HG03066 (cell line): Measurements from ENCODE around the gene MED20.

ENCODE experiments used
- ATAC-seq: cut with Tn5 transposase; IDR thresholded peaks from one replicate; pipeline ENCODE4 v1.9.1; 2021; ENCODE audit warnings: low read depth; ENCODE audit not compliant: unreplicated experiment

Gene MED20

DNA sequence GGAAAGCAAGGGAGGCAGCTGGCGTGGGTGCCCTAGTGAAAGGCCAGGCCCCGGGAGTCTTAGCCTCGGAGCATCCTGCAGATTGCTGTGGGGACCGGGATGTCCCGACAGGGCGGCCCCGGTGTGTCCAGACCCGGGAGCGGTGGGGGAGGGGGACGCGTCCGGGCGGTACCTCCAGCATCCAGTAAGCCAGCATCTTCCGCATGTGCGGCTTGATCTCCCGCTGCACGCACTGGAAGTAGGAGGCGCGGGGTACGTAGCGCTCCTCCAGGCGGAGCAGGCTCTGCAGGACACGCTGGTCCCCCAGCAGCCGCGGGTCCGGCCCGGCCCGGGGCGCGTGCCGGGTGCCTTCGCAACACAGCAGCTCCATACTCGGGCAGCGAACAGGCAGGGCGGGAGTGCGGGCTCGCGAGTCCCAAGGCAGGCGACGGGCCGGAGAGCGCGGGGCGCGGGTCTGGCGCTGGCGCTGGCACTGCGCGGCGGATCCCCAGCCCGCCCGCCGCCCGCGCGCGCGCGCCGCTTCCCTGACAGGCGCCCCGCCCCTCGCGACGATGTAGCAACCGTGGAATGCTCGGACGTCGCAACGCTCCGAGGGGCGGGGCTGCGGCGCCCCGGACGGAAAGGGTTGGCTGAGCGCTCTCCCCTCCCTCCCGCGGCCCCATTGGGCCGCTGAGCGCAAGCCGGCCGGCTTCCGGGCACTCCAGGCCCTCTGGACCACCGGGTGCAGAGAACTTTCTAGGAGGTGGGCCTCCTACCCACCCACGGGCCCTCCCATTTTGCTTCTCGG lies 20.5 kb upstream of the MED20 start, which contains the start of gene CCND3:
Gene CCND3, minus strand, starts transcription at position 529 of the 787 bp plus-strand sequence. Its CDS starts 159 bp downstream, at position 370.
- ATAC-seq, result peak; percentile 74

DNA sequence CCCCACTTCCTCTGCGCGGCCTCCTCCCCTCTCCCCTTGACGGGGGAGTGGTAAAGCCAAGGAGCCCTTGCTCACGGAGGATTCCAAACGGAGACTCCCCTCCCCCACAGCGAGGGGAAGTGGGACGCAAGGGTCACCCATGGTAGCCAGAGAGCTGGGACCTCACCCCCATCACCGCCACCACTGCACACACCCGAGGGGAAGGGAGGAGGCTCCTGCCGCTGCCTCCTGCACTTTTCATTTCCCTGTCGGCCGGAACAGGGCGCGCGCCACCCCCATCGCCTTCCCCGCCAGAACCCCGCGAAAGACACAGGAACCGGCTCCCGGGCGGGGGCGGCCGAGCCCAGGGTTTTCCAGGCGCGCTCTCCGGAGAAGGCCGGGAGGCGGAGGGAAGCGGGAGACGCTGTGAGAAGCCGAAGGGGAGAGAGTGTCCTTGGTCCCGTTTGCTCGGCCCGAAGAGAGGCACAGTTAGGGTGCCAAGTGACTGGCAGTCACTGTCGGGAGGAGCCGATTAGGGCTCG lies 19.9 kb upstream of the MED20 start:
- no peak for ATAC-seq

DNA sequence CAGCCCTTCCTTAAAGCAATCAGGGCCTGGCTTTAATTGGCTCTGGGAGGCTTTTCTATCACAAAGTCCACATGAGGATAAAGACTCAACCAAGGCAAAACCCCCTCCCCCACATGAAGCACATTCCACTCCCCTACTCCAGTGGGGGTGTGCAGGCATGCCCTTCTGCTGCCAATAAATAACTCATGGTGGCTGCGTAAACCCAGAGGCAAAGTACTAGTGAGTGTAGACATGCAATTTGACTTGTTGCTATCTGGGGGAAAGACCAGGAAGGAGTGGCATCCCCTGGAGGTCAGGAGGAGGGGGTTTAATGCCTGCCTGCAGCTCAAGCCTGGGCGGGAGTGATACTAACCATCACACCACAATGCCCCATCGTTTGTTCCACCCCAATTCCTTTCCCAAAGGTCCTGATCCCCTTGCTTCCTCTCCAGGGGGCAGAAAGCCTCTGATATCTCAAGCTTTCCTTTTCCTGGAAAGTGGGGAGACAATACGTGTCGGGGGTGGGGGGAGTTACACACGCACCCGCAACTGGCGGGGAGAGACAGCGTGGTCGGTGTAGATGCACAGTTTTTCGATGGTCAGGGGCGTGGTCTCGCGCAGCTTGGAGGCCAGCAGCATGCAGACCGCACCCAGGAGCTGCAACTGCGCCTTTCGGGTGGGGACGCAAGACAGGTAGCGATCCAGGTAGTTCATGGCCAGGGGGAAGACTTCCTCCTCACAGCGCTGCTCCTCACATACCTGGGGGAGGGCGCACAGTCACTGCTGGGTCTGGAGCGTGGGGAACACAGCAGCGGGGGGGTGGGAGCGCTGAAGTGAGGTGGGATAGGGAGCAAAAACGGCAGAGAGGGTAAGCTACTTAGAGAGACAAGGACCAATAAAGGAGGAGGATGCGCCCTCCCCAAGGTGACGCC lies 19.2 kb upstream of the MED20 start:
- ATAC-seq, result no peak

DNA sequence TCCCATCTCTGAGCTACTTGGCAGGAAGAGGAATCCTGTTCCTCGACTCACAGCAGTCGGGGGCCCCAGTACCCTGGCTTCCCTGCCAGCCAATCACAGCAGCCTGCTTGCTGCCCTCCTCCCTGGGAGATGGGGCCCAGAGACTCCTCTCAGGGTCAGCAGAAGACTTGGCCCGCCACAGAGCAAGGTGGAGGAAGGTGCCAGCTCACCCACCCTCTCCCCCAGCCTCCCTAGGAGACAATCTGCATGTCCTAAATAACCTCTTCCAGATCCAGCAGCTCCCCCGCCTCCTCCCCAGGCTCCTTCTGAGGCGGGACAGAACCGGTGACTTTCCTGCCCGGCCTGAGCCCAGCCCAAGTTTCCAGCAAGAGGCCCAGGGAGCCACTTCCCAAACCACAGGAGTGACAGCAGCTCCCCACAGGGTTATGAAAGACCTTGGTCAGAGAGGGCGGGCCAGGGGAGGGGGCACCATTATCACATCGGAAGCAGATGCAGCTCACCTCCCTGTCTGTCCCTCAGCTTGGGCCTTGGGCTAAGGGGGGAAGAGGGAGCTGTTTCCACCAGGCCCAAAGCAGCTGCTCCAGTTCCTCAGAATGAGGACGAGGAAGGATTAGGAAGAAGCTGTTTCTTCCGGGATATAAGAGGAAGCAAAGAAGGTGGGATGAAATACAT lies 18.4 kb upstream of the MED20 start:
- no peak for ATAC-seq

DNA sequence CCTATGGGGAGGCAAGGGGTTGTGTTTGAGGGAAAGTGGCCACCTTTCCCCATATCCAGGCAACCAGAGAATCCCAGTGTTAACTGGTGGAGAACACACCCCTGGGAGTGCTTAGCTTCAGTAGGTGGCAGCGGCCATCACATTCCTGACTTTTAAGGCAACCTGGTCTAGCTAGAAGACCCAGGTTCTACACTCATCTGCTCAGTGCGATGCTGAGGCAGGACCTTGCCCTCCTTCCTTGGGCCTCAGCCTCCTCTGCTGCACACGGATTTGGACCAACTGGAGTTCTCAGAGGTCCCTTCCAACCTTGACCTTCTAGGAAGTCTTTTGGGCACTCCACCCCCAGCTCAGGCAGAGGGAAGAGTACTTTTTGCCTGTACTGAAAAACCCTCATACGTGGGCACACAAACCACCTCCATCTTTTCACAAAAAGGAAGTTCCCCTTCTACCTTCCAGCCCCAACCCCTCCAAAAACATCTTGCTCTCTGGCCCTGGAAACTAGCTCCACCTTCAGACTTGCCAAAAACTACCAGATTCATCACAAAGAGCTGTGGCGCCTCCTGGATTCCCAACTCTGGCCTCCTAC lies 17.7 kb upstream of the MED20 start:
- no peak for ATAC-seq

DNA sequence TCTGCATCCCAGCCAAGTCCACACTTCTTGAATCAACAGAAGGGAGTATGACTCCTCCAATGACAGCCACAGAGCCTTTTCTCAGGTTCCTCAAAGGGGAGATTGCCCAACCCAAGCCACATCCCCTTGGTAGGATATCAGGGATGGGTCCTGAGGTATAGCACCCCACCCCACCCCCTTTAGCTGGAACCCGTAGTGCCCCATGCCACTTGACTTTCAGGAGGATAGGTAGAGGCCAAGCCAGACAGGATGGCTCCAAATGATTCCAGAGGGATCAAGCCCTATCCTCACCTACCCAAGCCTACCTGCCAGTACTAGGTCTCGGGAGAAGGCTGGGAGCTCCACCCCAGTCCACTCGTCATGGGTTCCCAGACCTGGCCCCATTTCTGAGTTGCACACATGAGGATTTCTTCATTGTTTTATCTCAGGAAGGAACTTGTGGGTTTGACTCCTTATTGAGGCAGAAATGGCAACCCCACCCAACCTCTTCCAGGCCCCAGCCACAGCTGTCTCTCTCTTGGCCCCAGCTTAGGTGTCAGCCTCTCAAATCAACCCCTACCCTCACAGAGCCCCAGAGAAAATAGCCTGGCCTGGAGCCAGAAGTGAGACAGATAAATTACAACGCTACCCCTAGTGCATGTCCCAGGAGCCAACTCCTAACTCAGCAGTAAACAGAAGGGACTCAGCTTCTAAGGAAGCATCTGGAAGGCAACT lies 17.1 kb upstream of the MED20 start:
- no peak for ATAC-seq

DNA sequence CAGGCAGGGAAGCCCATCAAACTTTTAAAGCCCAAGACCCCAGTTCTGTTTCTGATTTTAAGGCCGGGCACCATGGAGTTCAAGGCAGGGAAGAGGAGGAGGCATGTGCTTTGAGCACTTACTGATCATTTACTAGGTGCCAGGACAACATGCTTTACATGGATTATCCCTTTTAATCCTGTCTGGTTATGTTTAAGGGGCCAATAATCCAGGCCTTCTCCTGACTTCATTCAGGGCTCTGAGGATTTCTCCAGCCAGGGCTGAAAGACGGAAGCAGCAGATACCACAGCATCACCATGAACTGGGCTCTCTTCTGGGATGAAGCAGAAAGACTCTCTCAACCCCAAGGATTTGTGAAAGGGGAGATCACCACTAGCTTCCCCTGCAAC lies 16.5 kb upstream of the MED20 start:
- ATAC-seq, result no peak

DNA sequence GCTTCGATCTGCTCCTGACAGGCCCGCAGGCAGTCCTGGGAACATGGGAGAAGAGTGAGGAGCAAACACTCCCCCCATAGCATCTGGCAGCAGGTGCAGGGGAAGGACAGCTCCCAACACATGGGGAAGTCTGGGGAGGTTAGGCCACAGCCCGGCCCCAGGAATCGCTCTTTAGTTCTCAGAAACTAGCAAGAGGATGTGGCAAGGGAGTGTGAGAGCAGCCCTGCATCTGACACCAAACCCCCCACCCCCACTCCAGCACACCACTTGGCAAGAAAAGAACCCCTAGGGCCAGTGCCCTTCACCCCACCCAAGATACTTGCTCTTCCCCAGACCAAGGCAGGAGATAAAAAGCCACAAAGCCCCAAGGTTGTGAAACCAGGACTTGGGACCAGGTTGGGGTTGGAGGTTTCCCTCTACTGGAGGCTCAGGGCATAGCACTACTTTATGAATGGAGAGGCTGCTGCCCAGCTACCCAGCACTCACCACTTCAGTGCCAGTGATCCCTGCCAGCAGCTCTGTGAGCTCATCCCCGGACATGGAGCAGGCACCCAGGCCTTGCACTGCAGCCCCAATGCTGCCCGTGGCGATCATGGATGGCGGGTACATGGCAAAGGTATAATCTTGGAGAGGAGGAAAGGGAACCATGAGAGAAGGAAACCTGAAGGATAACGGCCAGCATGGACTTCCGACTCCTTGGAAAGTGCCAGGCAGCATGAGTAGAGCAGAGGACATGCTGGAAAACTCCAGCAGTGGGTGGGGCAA lies 15.3 kb upstream of the MED20 start:
- peak; percentile 41 for ATAC-seq

DNA sequence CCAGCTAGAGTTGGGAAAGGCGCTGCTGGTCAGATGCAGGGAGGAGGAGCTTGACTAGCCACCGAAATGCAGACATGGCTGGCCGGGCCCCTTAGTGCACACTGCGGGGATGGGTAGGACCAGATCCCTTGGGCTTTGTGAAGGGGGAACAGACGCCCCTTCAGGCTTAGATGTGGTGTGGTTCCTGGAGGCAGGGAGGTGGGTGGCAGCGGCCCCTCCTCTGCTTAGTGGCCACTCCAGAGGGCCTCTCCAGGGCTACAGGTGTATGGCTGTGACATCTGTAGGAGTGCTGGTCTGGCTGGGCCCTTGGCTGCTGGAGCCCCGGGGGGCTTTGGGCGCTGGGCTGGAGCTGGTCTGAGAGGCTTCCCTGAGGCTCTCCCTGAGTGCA lies 14.7 kb upstream of the MED20 start:
- ATAC-seq, result no peak

DNA sequence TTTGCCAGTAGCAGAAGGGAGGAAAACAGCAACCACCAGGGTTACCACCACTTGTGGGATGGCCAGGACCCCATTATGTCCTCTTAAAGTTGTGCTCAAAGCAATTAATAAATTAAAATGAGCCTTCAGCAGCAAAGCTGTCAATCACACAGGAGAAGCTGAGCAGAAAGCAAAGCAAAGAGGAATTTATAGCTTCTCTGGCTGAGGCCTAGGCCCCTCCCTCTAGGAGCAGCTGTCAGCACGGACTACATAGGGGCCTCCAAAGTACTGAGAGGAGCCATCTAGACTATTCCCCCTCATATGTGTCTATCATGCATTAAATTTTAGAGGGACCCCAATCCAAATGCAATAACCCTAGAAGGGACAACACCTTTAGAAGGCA lies 14.2 kb upstream of the MED20 start:
- ATAC-seq, result no peak

DNA sequence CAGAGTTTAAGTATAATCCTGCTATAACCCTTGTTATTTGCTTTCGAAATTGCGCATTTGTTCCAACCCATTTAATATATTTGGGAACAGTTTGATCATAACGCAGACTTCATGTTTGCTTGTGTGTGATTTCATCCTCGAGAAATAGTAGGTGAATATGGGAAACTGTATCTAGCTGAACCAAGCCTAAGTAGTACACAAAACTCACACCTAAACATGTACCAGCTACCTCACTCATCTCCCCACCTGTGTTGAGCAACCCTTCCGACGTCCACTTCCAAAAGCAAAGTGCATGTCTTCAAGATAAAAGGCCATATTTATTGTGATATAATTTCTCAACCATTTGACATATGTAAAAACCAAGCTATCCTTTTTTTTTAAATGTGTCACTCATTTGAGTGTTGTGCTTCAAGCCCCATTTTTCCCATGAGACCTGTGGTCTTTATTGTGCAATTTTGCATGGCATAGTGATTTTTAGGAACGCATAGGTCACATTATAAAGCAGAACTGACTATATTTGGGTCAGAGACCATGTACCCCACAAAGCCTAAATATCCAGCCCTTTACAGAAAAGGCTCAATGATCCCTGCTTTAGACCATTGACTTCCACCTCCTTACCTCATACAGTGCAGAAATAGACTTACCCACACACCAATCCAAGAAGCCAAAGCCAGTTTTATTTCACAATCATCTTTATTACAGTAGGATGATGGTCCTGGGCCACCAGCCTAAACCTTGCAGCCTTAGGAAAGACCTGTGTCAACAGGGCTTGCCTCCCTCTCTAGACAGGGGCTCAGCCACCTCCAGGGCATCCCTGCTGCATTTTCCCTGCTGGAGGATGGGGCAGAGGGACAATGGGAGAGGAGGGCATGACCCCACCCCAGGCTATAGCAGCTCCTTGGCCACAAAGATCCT lies 13.6 kb upstream of the MED20 start:
- no peak for ATAC-seq

DNA sequence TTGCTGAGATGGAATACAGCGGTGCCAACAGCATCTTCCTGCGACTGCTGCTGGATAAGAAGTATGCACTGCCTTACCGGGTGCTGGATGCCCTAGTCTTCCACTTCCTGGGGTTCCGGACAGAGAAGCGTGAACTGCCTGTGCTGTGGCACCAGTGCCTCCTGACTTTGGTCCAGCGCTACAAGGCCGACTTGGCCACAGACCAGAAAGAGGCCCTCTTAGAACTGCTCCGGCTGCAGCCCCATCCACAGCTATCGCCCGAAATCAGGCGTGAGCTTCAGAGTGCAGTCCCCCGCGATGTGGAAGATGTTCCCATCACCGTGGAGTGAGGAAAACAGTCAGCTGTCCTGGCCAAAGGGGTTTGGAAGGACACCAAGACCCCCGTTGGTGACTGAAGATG lies 11.4 kb upstream of the MED20 start:
- no peak for ATAC-seq

DNA sequence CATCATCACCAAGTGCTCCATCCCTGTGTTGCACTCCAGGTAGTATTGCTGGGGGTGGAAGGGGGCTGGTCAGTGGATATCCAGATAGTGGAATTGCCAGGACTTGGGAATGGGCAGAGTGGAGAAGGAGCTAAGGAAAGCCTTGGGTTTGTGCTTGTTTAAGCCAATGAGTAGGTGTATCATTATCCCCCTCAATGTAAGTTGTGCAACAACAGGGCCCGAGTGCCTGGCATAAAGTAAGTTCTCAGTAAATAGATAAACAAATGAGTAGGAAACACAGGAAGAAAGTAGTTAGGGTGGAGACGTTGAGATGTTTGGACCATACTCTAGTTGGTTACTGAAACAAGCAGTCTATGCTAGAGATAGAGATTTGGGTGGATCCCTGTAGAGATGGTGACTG lies 10.9 kb upstream of the MED20 start:
- no peak for ATAC-seq

DNA sequence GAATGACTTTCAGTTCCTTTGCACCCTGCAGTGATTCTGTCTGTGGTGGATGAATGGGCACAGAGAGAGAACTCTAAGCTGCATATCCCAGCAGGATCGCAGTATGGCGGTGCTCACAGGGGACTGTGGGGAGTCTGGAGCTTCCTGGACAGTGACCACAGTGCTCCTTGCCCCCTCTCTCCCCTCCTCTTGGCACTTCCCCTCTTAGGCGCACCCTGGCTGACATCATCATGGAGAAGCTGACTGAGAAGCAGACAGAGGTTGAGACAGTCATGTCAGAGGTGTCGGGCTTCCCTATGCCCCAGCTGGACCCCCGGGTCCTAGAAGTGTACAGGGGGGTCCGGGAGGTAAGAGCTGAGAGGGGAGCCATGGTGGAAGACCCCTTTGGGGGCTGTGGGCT lies 9.0 kb upstream of the MED20 start:
- no peak for ATAC-seq

DNA sequence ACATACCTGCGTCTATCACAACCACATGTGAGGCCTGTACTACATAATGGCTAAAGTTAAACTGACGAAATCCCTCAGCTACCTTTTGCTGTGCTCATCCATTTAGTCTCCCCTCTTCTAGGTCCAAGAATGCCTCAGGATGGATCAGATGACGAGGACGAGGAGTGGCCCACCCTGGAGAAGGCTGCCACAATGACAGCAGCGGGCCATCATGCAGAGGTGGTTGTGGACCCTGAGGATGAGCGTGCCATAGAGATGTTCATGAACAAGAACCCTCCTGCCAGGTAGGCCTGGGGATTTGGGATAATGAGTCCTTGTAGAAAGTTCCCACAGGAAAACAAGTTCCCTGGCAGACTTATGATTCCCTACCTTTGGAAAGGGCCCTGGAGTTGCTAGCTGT lies 6.3 kb upstream of the MED20 start:
- ATAC-seq, result no peak

DNA sequence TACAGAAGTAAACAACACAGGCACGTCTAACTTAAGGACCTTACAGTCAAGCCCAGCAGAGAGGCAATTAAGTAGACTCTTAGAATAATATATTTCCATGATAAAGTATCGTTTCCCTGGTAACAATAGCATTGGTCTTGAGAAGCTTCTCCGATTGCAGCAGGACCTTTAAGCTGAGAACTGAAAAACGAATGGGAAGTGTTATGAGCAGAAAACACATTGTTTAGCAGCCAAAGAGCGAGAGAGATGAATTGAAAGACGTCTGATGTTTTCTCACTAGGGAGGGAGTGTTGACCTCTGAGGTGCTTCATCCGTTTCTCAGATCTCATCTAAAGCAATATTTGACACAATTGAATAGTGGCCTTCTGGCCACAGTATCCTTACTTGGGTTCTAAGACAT lies 1.2 kb upstream of the MED20 start:
- no peak for ATAC-seq

DNA sequence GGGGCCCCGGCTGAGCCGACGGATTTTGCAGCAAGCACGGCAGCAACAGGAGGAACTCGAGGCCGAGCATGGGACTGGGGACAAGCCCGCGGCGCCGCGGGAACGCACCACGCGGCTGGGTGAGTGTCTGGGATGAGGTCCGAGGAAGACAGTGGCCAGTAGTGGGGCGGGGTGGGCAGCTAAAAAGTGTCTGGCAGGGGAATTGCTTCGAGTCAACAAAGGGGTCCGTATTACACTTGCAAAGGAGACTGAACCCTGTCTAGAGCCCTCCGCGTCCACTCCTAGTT lies 716 bp upstream of the MED20 start:
- no peak for ATAC-seq

DNA sequence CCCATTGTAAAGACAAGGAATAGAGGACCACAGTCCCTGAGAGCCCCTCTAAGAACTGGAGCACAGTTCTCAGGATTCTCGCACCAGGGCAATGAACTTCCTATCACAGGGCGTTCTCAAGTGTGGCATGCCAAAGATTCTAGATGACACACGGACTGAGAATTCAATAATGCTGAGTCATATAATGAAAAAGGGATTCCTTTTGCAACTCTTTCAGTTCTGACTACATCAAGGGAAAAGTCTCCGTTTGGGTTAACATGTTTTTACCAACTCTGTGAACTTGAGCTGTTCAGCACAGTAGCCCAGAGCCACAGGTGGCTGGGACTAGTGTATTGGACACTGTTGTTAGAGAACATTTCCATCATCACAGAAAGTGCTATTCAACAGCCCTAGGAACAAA lies 3.4 kb downstream of the MED20 start:
- no peak for ATAC-seq
